ENCODE results near the gene TMEM82. TPM values are rescaled to one million over a fixed set of nuclear protein-coding genes. Genes with fewer than 3 reads are reported as not detected.

The TMEM82 gene
- total RNA-seq, 2 donors from 2014 or later: not detected

- Mint-ChIP-seq H3K27ac (no peak overlapping the region), H3K36me3 (ENCODE audit: low read depth) (peaks cover 16% of the 10 kb centered on the region), H3K27me3 (no peaks in the 10 kb centered on the region), H3K4me3 (no peak overlapping the region), H3K4me1 (peaks cover 6% of the 10 kb centered on the region), H3K9me3 (no peaks in the 10 kb centered on the region)
- no peak for ATAC-seq (replicated peaks)
Measured at GRCh38 chr1:15736892-15737261, 5.4 kb upstream of the TMEM82 start.

- H3K36me3 Mint-ChIP-seq (ENCODE audit: low read depth): peaks cover 9% of the 10 kb centered on the region
- no peaks in the 10 kb centered on the region for H3K9me3 Mint-ChIP-seq
- no peak overlapping the region for H3K27ac Mint-ChIP-seq
- no peak for ATAC-seq (replicated peaks)
- peaks cover 6% of the 10 kb centered on the region for H3K4me1 Mint-ChIP-seq
- H3K27me3 Mint-ChIP-seq: no peaks in the 10 kb centered on the region
- H3K4me3 Mint-ChIP-seq: no peak overlapping the region
Measured at GRCh38 chr1:15737324-15738319, 4.7 kb upstream of the TMEM82 start.

GRCh38 chr1:15738416-15739113, 3.7 kb upstream of the TMEM82 start:
- H3K9me3 Mint-ChIP-seq: no peaks in the 10 kb centered on the region
- ATAC-seq (replicated peaks): no peak
- no peaks in the 10 kb centered on the region for H3K27me3 Mint-ChIP-seq
- H3K4me3 Mint-ChIP-seq: no peak overlapping the region
- H3K27ac Mint-ChIP-seq: no peak overlapping the region
- peaks cover 6% of the 10 kb centered on the region for H3K4me1 Mint-ChIP-seq
- no peaks in the 10 kb centered on the region for H3K36me3 Mint-ChIP-seq (ENCODE audit: low read depth)

- Mint-ChIP-seq H3K27me3 (no peaks in the 10 kb centered on the region), H3K36me3 (ENCODE audit: low read depth) (no peaks in the 10 kb centered on the region), H3K9me3 (no peaks in the 10 kb centered on the region), H3K27ac (no peak overlapping the region), H3K4me3 (no peak overlapping the region), H3K4me1 (peaks cover 6% of the 10 kb centered on the region)
- ATAC-seq (replicated peaks): no peak
Measured at GRCh38 chr1:15739259-15739658, 3.0 kb upstream of the TMEM82 start.

- no peaks in the 10 kb centered on the region for H3K36me3 Mint-ChIP-seq (ENCODE audit: low read depth)
- no peak for ATAC-seq (replicated peaks)
Measured at GRCh38 chr1:15739745-15740144, 2.6 kb upstream of the TMEM82 start.

GRCh38 chr1:15740924-15741850, 1.1 kb upstream of the TMEM82 start:
- ATAC-seq (replicated peaks): peak; percentile 92
- H3K36me3 Mint-ChIP-seq (ENCODE audit: low read depth): no peaks in the 10 kb centered on the region
- H3K4me3 Mint-ChIP-seq: no peak overlapping the region
- H3K9me3 Mint-ChIP-seq: no peaks in the 10 kb centered on the region
- H3K27ac Mint-ChIP-seq: no peak overlapping the region
- H3K27me3 Mint-ChIP-seq: no peaks in the 10 kb centered on the region
- H3K4me1 Mint-ChIP-seq: peaks cover 6% of the 10 kb centered on the region

More at GRCh38 chr1:15739745-15740144, 2.6 kb upstream of the TMEM82 start:
- Mint-ChIP-seq H3K27me3 (no peaks in the 10 kb centered on the region), H3K4me3 (no peak overlapping the region), H3K9me3 (no peaks in the 10 kb centered on the region), H3K4me1 (peaks cover 6% of the 10 kb centered on the region), H3K27ac (no peak overlapping the region)

- no peak for ATAC-seq (replicated peaks)
- no peak overlapping the region for H3K4me3 Mint-ChIP-seq
- H3K4me1 Mint-ChIP-seq: peaks cover 6% of the 10 kb centered on the region
- H3K27me3 Mint-ChIP-seq: no peaks in the 10 kb centered on the region
- H3K27ac Mint-ChIP-seq: no peak overlapping the region
- no peaks in the 10 kb centered on the region for H3K9me3 Mint-ChIP-seq
- no peaks in the 10 kb centered on the region for H3K36me3 Mint-ChIP-seq (ENCODE audit: low read depth)
Measured at GRCh38 chr1:15744122-15744679, 1.9 kb downstream of the TMEM82 start.

- no peak for ATAC-seq (replicated peaks)
- Mint-ChIP-seq H3K4me1 (no peaks in the 10 kb centered on the region), H3K27ac (no peak overlapping the region), H3K4me3 (no peak overlapping the region), H3K27me3 (no peaks in the 10 kb centered on the region), H3K36me3 (ENCODE audit: low read depth) (no peaks in the 10 kb centered on the region), H3K9me3 (no peaks in the 10 kb centered on the region)
Measured at GRCh38 chr1:15747378-15747777, 5.1 kb downstream of the TMEM82 start.

GRCh38 chr1:15748264-15748663, 6.0 kb downstream of the TMEM82 start:
- Mint-ChIP-seq H3K4me1 (no peaks in the 10 kb centered on the region), H3K9me3 (no peaks in the 10 kb centered on the region), H3K4me3 (no peak overlapping the region), H3K27ac (no peak overlapping the region), H3K27me3 (peaks cover under 1% of the 10 kb centered on the region), H3K36me3 (ENCODE audit: low read depth) (no peaks in the 10 kb centered on the region)
- ATAC-seq (replicated peaks): no peak

- no peaks in the 10 kb centered on the region for H3K4me1 Mint-ChIP-seq
- ATAC-seq (replicated peaks): no peak
Measured at GRCh38 chr1:15748690-15749398, 6.5 kb downstream of the TMEM82 start.

GRCh38 chr1:15749399-15750291, 7.3 kb downstream of the TMEM82 start:
- Mint-ChIP-seq H3K27me3 (peaks cover 4% of the 10 kb centered on the region), H3K4me3 (no peak overlapping the region), H3K27ac (no peak overlapping the region), H3K9me3 (no peaks in the 10 kb centered on the region), H3K36me3 (ENCODE audit: low read depth) (no peaks in the 10 kb centered on the region), H3K4me1 (no peaks in the 10 kb centered on the region)
- no peak for ATAC-seq (replicated peaks)

More at GRCh38 chr1:15748690-15749398, 6.5 kb downstream of the TMEM82 start:
- H3K27me3 Mint-ChIP-seq: peaks cover 4% of the 10 kb centered on the region
- no peaks in the 10 kb centered on the region for H3K9me3 Mint-ChIP-seq
- H3K4me3 Mint-ChIP-seq: no peak overlapping the region
- no peaks in the 10 kb centered on the region for H3K36me3 Mint-ChIP-seq (ENCODE audit: low read depth)
- H3K27ac Mint-ChIP-seq: no peak overlapping the region

GRCh38 chr1:15750924-15751323, 8.6 kb downstream of the TMEM82 start:
- H3K9me3 Mint-ChIP-seq: no peaks in the 10 kb centered on the region
- no peak for ATAC-seq (replicated peaks)
- H3K4me3 Mint-ChIP-seq: no peak overlapping the region
- no peak overlapping the region for H3K27ac Mint-ChIP-seq
- peaks cover under 1% of the 10 kb centered on the region for H3K4me1 Mint-ChIP-seq
- no peaks in the 10 kb centered on the region for H3K36me3 Mint-ChIP-seq (ENCODE audit: low read depth)
- peaks cover 10% of the 10 kb centered on the region for H3K27me3 Mint-ChIP-seq

GRCh38 chr1:15751717-15752116, 9.4 kb downstream of the TMEM82 start:
- H3K4me1 Mint-ChIP-seq: peaks cover 5% of the 10 kb centered on the region
- H3K36me3 Mint-ChIP-seq (ENCODE audit: low read depth): no peaks in the 10 kb centered on the region
- H3K27ac Mint-ChIP-seq: no peak overlapping the region
- no peak for ATAC-seq (replicated peaks)
- H3K9me3 Mint-ChIP-seq: no peaks in the 10 kb centered on the region
- H3K4me3 Mint-ChIP-seq: no peak overlapping the region
- H3K27me3 Mint-ChIP-seq: peaks cover 16% of the 10 kb centered on the region

Measured in activated T-helper 17 cell treated with anti-CD3 and anti-CD28 coated beads, Interleukin-2, amount 50 U/mL, for 72 hours (primary cell).